HepG2 (cell line): ENCODE data around the gene CCN6. TPM values are rescaled to one million over a fixed set of nuclear protein-coding genes. Genes with fewer than 3 reads are reported as not detected.

Experiments
- ATAC-seq: fragments of 200-7000 bp; cut with Tn5 transposase; 3 replicates; pipeline ENCODE4 v1.9.1; 2020; ENCODE audit warnings: mild to moderate bottlenecking, moderate library complexity
- BruUV-seq: library from RNA; stranded (reverse); fragments of 400-500 nt; replicated peaks from 2 replicates; lab custom pipeline; 2021; lab: Mats Ljungman, UMichigan
- CTCF ChIA-PET: fragments of 300-600 bp; formaldehyde crosslinking; extraction: SDS; loops from one replicate; lab custom pipeline; 2021; ENCODE audit warnings: low total read pairs, inconsistent platforms, low intra/inter-chr PET ratio; lab: Yijun Ruan, JAX
- POLR2A ChIA-PET: fragments of 350-600 bp; sonication (Branson Sonifier 250); formaldehyde crosslinking; loops from one replicate; lab custom pipeline; 2020; ENCODE audit warnings: antibody characterized with exemption, inconsistent platforms; lab: Yijun Ruan, JAX
- DNase-seq: peaks from one replicate; pipeline ENCODE4 v3.0.0-alpha.2; 2015; ENCODE audit warnings: low spot score
- FAIRE-seq: peaks from 3 replicates; lab custom pipeline; 2011; peaks lifted over from hg19 to GRCh38; lab: Jason Lieb, UNC
- H2AFZ ChIP-seq: one replicate; pipeline ENCODE4 v1.6.1; 2011; ENCODE audit warnings: low read length, inconsistent platforms
- H3K27ac ChIP-seq: fragments of 300-600 bp; 3 replicates; pipeline ENCODE4 v1.8.0; 2011; ENCODE audit warnings: mixed run types, mild to moderate bottlenecking, mixed read lengths, low read length, inconsistent platforms; ENCODE audit not compliant: insufficient read depth; ENCODE audit errors: extremely low read length
- H3K27me3 ChIP-seq, 2 experiments: fragments of 200-600 bp in 1 of 2; 2 replicates in 1 of 2; 3 replicates in 1 of 2; pipeline versions ENCODE4 v1.6.0 to v1.8.0; 2011; ENCODE audit warnings: low read length in 2 of 2, mild to moderate bottlenecking in 2 of 2, moderate library complexity in 2 of 2, inconsistent platforms in 1 of 2; ENCODE audit not compliant: insufficient read depth in 2 of 2, control insufficient read depth in 1 of 2
- H3K36me3 ChIP-seq, 2 experiments: fragments of 200-600 bp in 1 of 2; replicated peaks in 1 of 2; 2 replicates in 1 of 2; 3 replicates in 1 of 2; pipeline versions ENCODE4 v1.5.1 to v1.8.0; 2011; ENCODE audit warnings: low read length in 2 of 2, inconsistent platforms in 1 of 2; ENCODE audit not compliant: insufficient read depth in 2 of 2, control insufficient read depth in 1 of 2
- H3K4me1 ChIP-seq: 2 replicates; pipeline ENCODE4 v1.5.1; 2012; ENCODE audit warnings: low read length, inconsistent platforms; ENCODE audit not compliant: insufficient read depth
- H3K4me2 ChIP-seq: 2 replicates; pipeline ENCODE4 v1.6.0; 2011; ENCODE audit warnings: low read depth, low read length, inconsistent platforms
- H3K4me3 ChIP-seq, 3 experiments: fragments of 200-600 bp in 1 of 3; sonication (generic), shearing (Covaris generic) in 1 of 3; replicated peaks in 1 of 3; 2 replicates each; pipeline ENCODE4 v1.5.1; 2011 to 2016; ENCODE audit warnings: low read length in 3 of 3, inconsistent platforms in 2 of 3, low read depth in 2 of 3, mild to moderate bottlenecking in 2 of 3, control low read depth in 1 of 3, mixed read lengths in 1 of 3; ENCODE audit not compliant: insufficient read depth in 1 of 3
- H3K79me2 ChIP-seq: one replicate; pipeline ENCODE4 v1.6.1; 2011; ENCODE audit warnings: low read length, inconsistent platforms; ENCODE audit not compliant: insufficient read depth
- H3K9ac ChIP-seq: 2 replicates; pipeline ENCODE4 v1.6.0; 2011; ENCODE audit warnings: mild to moderate bottlenecking, low read depth, low read length, inconsistent platforms; ENCODE audit not compliant: insufficient read depth
- H3K9me3 ChIP-seq: 2 replicates; pipeline ENCODE4 v1.5.1; 2012; ENCODE audit warnings: mild to moderate bottlenecking, low read length
- H4K20me1 ChIP-seq: 2 replicates; pipeline ENCODE4 v1.6.0; 2011; ENCODE audit warnings: inconsistent platforms, mild to moderate bottlenecking, low read length, moderate library complexity; ENCODE audit not compliant: insufficient read depth
- DMAP1 ChIP-seq: IDR thresholded peaks from 2 replicates; pipeline ENCODE4 v1.6.1; 2016
- GATAD2A ChIP-seq: IDR thresholded peaks from 2 replicates; pipeline ENCODE4 v1.6.1; 2016
- HMGA1 ChIP-seq: sonication (generic); formaldehyde crosslinking; conservative IDR thresholded peaks from 2 replicates; pipeline ENCODE4 v1.4.0; 2020; ENCODE audit warnings: missing genetic modification reagents
- SYNCRIP ChIP-seq: fragments of 200-400 bp; formaldehyde crosslinking; IDR thresholded peaks from 2 replicates; pipeline ENCODE4 v1.6.1; 2018; ENCODE audit warnings: mild to moderate bottlenecking, low read depth, low read length; ENCODE audit not compliant: insufficient read depth
- TEAD2 ChIP-seq: sonication (generic); formaldehyde crosslinking; IDR thresholded peaks from 2 replicates; pipeline ENCODE4 v1.9.0; 2021; ENCODE audit warnings: missing genetic modification reagents
- ZBTB4 ChIP-seq: sonication (generic); formaldehyde crosslinking; IDR thresholded peaks from 2 replicates; pipeline ENCODE4 v1.4.0; 2020; ENCODE audit warnings: missing genetic modification reagents, mild to moderate bottlenecking, borderline replicate concordance
- ZNF20 ChIP-seq: sonication (generic); formaldehyde crosslinking; IDR thresholded peaks from 2 replicates; pipeline ENCODE4 v1.4.0; 2020; ENCODE audit warnings: mild to moderate bottlenecking, moderate library complexity, missing genetic modification reagents
- ZNF333 ChIP-seq: sonication (generic); formaldehyde crosslinking; IDR thresholded peaks from 2 replicates; pipeline ENCODE4 v1.4.0; 2020; ENCODE audit warnings: mild to moderate bottlenecking, missing genetic modification reagents, borderline replicate concordance
- ZNF646 ChIP-seq: sonication (generic); formaldehyde crosslinking; IDR thresholded peaks from 2 replicates; pipeline ENCODE4 v1.9.0; 2021; ENCODE audit warnings: mild to moderate bottlenecking, missing genetic modification reagents
- ZNF790 ChIP-seq: sonication (generic); formaldehyde crosslinking; IDR thresholded peaks from 2 replicates; pipeline ENCODE4 v1.8.0; 2022; ENCODE audit warnings: missing genetic modification reagents, mild to moderate bottlenecking, borderline replicate concordance
- WGBS: methylation state at CpG from one replicate; pipeline ENCODE4 v1.1.6; 2017; ENCODE audit warnings: low lambda C conversion rate; 5-methylcytosine and 5-hydroxymethylcytosine counted together
- in situ Hi-C: cut with HindIII; loops from 2 replicates; pipeline ENCODE4 v1.10.0; 2017; ENCODE audit warnings: low pct_unique_long_range_greater_than_20kb; ENCODE audit not compliant: extremely low pct_ligation_motif_present
- intact Hi-C: fragments of 100-400 bp; cut with micrococcal nuclease; formaldehyde crosslinking; loops from one replicate; pipeline ENCODE4 v1.10.0; 2022; ENCODE audit not compliant: unreplicated experiment
- polyA plus RNA-seq, 8 experiments: library from polyadenylated mRNA; depleted of rRNA in 3 of 8; stranded (reverse) in 7 of 8; unstranded in 1 of 8; fragments of >200 nt; fragmentation: Illumina TruSeq in 4 of 8; extraction: Trizol in 4 of 8; gene quantifications; 2 replicates each; pipeline versions ENCODE4 v1.2.1 to v1.2.3, GENCODE V29; 2011 to 2016; ENCODE audit warnings: low read depth in 4 of 8, missing spikeins in 1 of 8, mixed read lengths in 1 of 8; ENCODE audit not compliant: insufficient read depth in 1 of 8
- total RNA-seq, 5 experiments: library from RNA; depleted of rRNA; stranded (reverse); fragments of >200 nt; fragmentation: Illumina TruSeq; extraction: Trizol; gene quantifications; 2 replicates each; pipeline ENCODE4 v1.2.3, GENCODE V29; 2016; ENCODE audit warnings: low read depth in 1 of 5
- TF ChIP-seq, protein P1 (sequence below): IDR thresholded peaks from 2 replicates; pipeline ENCODE4 v1.6.1; 2016; ENCODE audit warnings: control low read depth

Gene CCN6
- total and polyA plus RNA-seq, 2 of the 13 experiments (the other 11 are each of a cell fraction or from before 2014, with no cell fraction given): not detected

- TF ChIP-seq ZBTB4 (CRISPR knock-in tag) (peak; percentile 65; the same call in 1 of the 2 replicates), SYNCRIP (no peak), GATAD2A (CRISPR knock-in tag) (peak; percentile 72), DMAP1 (CRISPR knock-in tag) (0 out of 2 replicates have a peak, but pooled peaks have one; percentile 46), TEAD2 (CRISPR knock-in tag) (no peak)
These were observed 35.1 kb upstream of the CCN6 start (continued) for GRCh38 chr6:112018619-112019416.

GRCh38 chr6:112019589-112019988, 34.3 kb upstream of the CCN6 start:
- Histone ChIP-seq H3K27ac (peak overlapping the region; percentile 64), H2AFZ (no peak overlapping the region), H3K36me3 (no peaks in the 10 kb centered on the region), H3K4me3 (peak overlapping the region in 1 of 3 experiments; percentile 44; a peak in 1 of 6 replicates), H4K20me1 (no peaks in the 10 kb centered on the region), H3K79me2 (no peaks in the 10 kb centered on the region), H3K9ac (peak overlapping the region; percentile 35; the same call in 1 of the 2 replicates), H3K9me3 (peaks cover 5% of the 10 kb centered on the region; the same call in 1 of the 2 replicates), H3K4me1 (peaks cover 32% of the 10 kb centered on the region), H3K27me3 (peaks cover 2 to 8% of the 10 kb centered on the region in 2 experiments; a peak in 2 of 5 replicates), H3K4me2 (peak overlapping the region; percentile 78)
- BruUV-seq: no TSS peak
- FAIRE-seq (no peak), ATAC-seq (no peak), DNase-seq (no peak)
- CTCF ChIA-PET: no interaction called here
- POLR2A ChIA-PET: no interaction called here
- WGBS: 88% methylated on average over 1 of the region's 1 CpG
- in situ Hi-C loops (no loop called here), intact Hi-C loops (no loop called here)
- no peak for TF ChIP-seq ZNF333 (CRISPR knock-in tag)
- no peak for TF ChIP-seq ZNF20 (CRISPR knock-in tag)
- TF ChIP-seq HMGA1 (CRISPR knock-in tag): no peak
- TF ChIP-seq, protein P1, sequence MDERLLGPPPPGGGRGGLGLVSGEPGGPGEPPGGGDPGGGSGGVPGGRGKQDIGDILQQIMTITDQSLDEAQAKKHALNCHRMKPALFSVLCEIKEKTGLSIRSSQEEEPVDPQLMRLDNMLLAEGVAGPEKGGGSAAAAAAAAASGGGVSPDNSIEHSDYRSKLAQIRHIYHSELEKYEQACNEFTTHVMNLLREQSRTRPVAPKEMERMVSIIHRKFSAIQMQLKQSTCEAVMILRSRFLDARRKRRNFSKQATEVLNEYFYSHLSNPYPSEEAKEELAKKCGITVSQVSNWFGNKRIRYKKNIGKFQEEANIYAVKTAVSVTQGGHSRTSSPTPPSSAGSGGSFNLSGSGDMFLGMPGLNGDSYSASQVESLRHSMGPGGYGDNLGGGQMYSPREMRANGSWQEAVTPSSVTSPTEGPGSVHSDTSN (CRISPR knock-in tag): no peak
- 0 out of 2 replicates have a peak, but pooled peaks have one; percentile 38 for TF ChIP-seq ZNF646 (CRISPR knock-in tag)
- TF ChIP-seq ZNF790 (CRISPR knock-in tag): 0 out of 2 replicates have a peak, but pooled peaks have one; percentile 59
